CD4-positive, alpha-beta T cell treated with Interleukin-17A for 4 hours (primary cell): ENCODE measurements around the gene HBZ.
"Not testable (repeated sequence)": the region's sequence is repeated elsewhere in the genome, so short reads cannot be mapped to it uniquely, and the experiment has no call there.

Source experiments
- DNase-seq: peaks from one replicate; pipeline ENCODE4 v3.0.0-alpha.2; 2020; ENCODE audit warnings: mixed read lengths

HBZ gene

GRCh38 chr16:138049-138417 lies 14.4 kb upstream of the HBZ start:
- peak; percentile 31 for DNase-seq

GRCh38 chr16:140175-140857 lies 12.1 kb upstream of the HBZ start:
- no peak for DNase-seq

DNA sequence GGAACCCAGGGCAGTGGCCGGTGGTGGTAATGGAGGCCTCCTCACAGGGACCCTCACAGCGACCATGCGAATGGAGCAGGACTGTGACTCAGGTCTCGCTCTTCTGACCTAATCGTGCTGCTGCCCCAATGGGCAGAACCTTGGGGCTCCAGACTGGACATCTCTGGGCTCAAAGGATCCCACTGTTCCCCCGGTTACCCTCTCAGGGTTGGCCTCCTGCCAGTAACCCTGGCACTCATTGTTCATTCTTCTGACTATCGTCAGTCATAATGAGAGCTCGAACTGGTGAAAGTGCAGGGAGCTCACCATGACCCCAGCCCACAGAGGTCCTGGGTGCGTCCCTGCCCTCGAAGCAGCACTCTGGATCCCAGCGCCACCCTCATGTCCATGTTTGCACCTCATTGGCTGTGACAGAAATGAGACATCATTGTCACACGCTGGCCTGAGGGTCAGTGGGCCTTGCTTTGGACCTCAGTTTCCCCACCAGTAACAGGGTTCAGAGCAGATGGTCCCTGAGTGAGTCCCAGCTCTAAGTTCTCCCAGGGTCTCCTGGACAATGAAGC lies 10.0 kb upstream of the HBZ start:
- no peak for DNase-seq

DNA sequence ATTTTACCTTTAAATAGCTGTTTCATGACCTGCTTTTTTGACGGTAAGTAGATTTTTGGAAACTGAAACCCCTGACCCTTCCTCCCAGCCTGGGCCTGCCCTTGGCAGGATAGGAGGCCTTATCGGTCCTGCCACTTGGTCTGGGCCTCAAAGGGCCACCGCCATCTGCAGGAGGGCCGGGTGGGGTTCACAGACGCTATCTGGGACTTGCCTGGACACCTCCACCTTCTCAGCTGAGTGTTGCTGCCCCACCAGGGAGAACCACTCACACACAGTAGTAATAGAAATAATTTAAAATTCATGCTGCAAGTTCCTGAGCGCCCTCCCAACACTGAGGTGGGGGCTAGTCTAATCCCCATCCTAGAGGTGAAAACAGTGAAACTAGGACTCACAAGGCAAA lies 9.4 kb upstream of the HBZ start:
- no peak for DNase-seq

DNA sequence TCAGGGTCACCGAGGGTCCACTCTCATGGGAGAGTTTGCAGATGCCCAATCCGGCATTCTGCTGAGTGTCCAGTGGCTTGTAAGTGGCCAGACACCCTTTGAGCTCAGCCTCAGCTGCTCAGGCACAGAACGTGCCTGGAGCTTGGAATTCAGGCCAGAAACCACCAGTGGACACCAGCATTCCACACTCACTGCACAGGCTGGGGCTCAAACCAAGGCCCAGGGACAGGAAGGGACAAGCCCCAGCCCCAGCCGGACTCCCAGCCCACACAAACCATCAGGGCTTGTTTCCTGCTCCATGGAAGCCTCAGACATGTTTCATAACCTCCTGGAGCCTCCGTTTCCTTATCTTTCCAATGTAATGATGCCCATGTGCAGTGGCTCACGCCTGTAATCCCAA lies 9.0 kb upstream of the HBZ start:
- DNase-seq: no peak

DNA sequence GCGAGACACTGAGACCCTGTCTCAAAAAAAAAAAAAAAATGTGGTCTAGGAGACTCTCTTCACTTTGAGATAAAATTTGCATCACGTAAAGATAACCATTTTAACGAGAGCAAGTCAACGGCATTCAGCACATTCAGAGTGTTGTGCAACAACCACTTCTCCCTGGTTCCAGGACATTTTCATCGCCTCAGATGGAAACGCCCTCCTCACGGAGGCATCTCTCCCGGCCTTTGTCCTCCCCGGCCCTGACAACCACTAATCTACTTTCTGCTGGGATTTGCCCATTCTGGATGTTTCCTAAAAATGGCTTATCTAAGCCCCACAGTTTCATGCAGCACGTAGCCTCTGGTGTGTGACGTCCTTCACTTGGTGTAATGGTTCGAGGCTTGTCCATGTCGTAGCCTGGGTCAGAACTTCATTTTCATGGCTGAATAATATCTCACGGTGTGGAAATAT lies 7.6 kb upstream of the HBZ start:
- no peak for DNase-seq

DNA sequence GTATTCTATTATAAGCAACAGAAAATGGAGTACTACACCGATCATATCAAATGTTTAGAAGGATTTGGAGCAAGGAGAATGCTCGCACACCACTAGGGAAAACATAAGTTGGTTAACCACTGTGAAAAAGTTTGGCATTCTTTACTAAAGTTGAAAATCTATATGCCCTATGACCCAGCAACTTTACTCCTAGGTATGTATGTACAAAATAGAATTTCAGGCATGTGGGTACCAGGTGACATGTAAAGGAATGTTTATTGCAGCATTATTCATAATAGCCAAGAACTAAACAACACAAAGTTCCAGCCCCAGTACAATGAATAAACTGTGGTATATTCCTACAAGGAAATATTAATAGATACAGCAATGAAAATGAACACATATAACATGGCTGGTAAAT lies 5.8 kb upstream of the HBZ start:
- no peak for DNase-seq

DNA sequence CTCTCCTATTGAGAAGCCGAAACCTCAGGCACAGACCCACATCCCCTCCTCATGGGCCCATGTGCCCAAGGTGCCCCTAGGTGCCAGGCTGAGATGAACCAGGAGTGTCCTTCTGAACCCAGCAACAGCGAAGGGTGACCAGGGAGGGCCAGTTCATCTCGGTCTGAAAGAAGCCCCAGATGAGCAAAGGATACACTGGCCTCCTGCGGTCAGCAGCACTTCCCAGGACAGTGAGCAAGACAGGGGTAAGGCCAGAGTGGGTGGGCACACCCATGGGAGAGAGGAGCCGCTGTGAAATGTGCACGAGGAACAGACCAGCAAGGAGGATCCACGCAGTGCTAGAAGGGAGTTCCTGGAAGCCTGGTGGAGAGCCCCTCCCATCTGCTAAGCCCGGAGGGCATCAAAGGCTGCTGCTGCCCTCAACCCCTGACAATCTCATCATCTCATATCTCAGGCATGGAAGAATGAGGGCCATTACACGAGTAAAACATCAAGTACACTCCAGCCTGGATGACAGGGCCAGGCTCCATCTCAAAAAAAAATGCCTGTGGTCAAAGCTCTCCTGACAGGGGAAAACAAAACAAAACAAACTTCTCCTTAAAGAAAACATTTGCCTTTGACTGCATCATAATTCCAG lies 3.3 kb upstream of the HBZ start:
- DNase-seq: no peak

GRCh38 chr16:153129-153521 lies 681 bp downstream of the HBZ start:
- DNase-seq: not testable (repeated sequence)

GRCh38 chr16:153550-154216 lies 1.2 kb downstream of the HBZ start:
- DNase-seq: not testable (repeated sequence)

GRCh38 chr16:154217-155030 lies 2.0 kb downstream of the HBZ start:
- DNase-seq: peak; percentile 10

GRCh38 chr16:155031-155398 lies 2.6 kb downstream of the HBZ start:
- no peak for DNase-seq

DNA sequence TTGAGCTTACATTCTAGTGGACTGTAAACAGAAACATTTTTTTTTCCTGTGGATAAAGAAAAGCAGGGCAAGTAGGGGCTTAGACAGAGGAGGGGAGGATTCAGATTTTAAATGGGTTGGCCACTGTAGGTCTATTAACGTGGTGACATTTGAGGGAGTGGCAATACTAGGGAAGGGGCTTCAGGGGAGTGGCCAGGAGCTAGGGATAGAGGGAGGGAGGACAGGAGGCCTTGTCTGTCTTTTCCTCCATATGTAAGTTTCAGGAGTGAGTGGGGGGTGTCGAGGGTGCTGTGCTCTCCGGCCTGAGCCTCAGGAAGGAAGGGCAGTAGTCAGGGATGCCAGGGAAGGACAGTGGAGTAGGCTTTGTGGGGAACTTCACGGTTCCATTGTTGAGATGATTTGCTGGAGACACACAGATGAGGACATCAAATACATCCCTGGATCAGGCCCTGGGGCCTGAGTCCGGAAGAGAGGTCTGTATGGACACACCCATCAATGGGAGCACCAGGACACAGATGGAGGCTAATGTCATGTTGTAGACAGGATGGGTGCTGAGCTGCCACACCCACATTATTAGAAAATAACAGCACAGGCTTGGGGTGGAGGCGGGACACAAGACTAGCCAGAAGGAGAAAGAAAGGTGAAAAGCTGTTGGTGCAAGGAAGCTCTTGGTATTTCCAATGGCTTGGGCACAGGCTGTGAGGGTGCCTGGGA lies 6.8 kb downstream of the HBZ start:
- no peak for DNase-seq

GRCh38 chr16:160242-160641 lies 7.8 kb downstream of the HBZ start:
- not testable (repeated sequence) for DNase-seq

DNA sequence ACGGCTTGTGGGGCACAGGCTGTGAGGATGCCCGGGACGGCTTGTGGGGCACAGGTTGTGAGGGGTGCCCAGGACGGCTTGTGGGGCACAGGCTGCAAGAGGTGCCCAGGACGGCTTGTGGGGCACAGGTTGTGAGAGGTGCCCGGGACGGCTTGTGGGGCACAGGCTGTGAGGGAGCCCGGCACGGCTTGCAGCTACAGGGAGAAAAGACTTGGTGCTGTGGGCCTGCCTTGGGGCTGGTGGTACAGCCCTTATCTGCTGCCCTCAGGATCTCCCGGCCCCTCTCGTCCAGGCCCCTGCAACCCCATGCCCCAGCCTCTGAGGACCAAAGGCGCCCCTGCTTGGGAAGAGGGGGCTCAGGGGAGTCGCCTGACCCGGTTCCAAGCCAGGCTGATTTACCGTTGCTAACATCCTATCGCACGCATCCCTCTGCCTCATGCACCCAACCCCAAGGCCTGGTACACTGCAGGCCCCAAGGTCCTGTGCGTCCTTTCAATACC lies 8.3 kb downstream of the HBZ start:
- DNase-seq: no peak

DNA sequence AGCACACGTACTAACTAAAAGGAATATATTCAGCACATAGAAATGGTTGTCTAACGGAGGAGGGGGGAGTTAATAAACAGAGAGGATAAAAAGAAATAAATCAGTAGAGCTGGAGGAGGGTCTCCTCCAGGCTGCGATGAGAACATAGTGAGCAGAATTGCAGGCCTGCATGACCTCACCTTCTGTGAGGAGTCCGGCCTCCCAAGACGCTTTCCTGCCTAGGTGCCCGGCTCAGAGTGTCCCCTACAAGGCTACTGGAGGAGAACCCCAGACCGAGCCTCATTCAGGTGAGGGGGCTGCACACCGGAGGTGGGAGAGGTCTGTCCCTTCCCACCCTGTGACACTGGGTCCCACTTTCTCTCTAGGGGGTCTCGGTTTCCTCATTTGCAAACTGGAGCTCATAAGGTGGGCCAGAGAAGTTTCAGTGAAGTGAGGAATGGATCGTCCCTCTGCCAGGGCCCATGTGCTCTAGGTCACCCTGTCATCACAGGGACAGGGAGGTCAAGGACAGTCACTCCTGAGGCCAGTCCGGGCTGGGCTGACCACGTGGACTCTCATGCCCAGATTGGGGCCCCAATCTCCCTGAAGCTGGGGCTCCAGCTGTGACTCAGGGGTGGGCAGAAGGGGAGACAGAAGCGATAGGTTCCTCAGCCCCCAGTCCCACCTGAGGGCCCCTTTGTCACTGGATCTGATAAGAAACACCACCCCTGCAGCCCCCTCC lies 10.0 kb downstream of the HBZ start:
- DNase-seq: no peak

- DNase-seq: not testable (repeated sequence)
These were observed 10.7 kb downstream of the HBZ start for GRCh38 chr16:163139-163538.

DNA sequence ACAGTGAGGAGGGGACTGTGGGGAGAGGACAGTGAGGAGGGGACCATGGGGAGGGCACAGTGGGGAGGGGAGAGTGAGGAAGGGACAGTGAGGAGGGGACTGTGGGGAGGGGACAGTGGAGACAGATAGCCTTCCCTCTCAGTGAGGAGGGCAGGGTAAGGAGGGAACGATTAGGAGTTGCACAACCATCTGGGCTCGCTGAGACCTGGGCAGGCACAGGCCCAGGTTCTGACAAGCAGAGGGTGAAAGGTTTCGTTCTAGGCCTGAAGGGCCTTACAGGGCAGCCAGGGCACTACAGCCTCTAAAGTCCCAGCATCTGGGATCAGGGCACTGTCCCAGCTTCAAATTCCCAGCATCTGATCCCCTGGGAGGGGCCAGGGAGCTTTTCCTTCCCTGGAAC lies 11.3 kb downstream of the HBZ start:
- not testable (repeated sequence) for DNase-seq

GRCh38 chr16:164134-164823 lies 11.8 kb downstream of the HBZ start:
- not testable (repeated sequence) for DNase-seq

GRCh38 chr16:164827-165538 lies 12.5 kb downstream of the HBZ start:
- no peak for DNase-seq
